ENCODE data around the gene PID1. TPM values are rescaled to one million over a fixed set of nuclear protein-coding genes. Genes with fewer than 3 reads are reported as not detected.

The PID1 gene
- total RNA-seq, 1 donor from 2014 or later = 1.4 TPM

DNA sequence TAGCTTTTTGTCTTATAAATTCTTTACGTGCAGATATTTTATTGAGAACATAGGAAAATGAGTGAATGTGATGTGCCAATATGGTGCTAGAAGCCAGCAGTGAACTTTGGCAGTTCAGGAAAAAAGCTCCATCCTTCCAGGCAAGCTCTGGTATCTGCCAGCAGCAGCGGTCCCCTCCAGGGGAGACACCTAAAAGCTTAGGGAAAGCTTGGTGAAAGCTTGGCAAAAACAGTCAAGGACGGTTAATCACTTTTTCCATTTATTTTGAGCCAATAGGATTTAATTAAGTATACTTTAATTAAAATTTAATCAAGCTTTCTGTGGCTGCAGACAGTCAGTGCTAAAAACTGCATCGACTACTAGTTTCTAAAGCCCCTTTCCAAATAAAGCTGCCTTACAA lies 60.4 kb downstream of the PID1 start:
- no peak for DNase-seq (ENCODE audit: low spot score)
- Mint-ChIP-seq H3K4me1 (peaks cover 4% of the 10 kb centered on the region), H3K9me3 (no peaks in the 10 kb centered on the region), H3K27ac (no peak overlapping the region), H3K36me3 (no peaks in the 10 kb centered on the region), H3K4me3 (no peak overlapping the region), H3K27me3 (ENCODE audit: insufficient read depth, low read depth) (no peaks in the 10 kb centered on the region)
- Histone ChIP-seq H3K4me1 (no peaks in the 10 kb centered on the region), H3K27me3 (no peaks in the 10 kb centered on the region), H4K20me1 (ENCODE audit: low read depth) (no peaks in the 10 kb centered on the region), H3K27ac (no peak overlapping the region), H3K4me3 (no peak overlapping the region), H3K9ac (no peak overlapping the region), H3K9me3 (ENCODE audit: low read depth) (no peaks in the 10 kb centered on the region), H3F3A (ENCODE audit: low read depth) (no peaks in the 10 kb centered on the region), H2AFZ (replicated peaks) (no peak overlapping the region), H3K4me2 (no peak overlapping the region), H3K79me2 (ENCODE audit: low read depth) (no peaks in the 10 kb centered on the region), H3K36me3 (no peaks in the 10 kb centered on the region)
- TF ChIP-seq, protein P1, sequence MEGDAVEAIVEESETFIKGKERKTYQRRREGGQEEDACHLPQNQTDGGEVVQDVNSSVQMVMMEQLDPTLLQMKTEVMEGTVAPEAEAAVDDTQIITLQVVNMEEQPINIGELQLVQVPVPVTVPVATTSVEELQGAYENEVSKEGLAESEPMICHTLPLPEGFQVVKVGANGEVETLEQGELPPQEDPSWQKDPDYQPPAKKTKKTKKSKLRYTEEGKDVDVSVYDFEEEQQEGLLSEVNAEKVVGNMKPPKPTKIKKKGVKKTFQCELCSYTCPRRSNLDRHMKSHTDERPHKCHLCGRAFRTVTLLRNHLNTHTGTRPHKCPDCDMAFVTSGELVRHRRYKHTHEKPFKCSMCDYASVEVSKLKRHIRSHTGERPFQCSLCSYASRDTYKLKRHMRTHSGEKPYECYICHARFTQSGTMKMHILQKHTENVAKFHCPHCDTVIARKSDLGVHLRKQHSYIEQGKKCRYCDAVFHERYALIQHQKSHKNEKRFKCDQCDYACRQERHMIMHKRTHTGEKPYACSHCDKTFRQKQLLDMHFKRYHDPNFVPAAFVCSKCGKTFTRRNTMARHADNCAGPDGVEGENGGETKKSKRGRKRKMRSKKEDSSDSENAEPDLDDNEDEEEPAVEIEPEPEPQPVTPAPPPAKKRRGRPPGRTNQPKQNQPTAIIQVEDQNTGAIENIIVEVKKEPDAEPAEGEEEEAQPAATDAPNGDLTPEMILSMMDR (IDR thresholded peaks at IDR 0.05) = no peak
- no peak for TF ChIP-seq EZH2 (IDR thresholded peaks at IDR 0.05)
- no peak for TF ChIP-seq EZH2phosphoT487 (IDR thresholded peaks at IDR 0.05)

DNA sequence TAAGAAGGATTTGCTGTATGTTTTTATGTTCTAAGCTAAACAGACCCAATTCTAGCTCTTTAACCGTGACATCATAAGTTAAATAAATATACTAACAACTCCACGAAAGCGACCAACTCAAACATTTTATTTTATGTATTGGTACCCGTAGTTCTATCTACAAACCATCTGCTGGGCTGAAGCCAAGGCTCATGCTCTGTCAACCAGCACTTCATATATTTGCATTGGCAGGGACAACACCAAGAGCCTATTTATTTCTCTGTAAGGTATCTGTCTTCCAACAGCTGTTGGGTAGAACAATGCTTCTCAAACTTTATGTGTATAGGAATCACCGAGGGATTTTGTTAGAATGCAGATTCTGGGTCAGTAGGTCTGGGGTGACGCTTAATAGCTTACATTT lies 64.5 kb downstream of the PID1 start:
- no peak overlapping the region for H3K27ac Mint-ChIP-seq
- Histone ChIP-seq H3K9me3 (ENCODE audit: low read depth) (no peaks in the 10 kb centered on the region), H4K20me1 (ENCODE audit: low read depth) (no peaks in the 10 kb centered on the region), H3F3A (ENCODE audit: low read depth) (no peaks in the 10 kb centered on the region), H3K79me2 (ENCODE audit: low read depth) (no peaks in the 10 kb centered on the region), H3K4me1 (no peaks in the 10 kb centered on the region), H3K27ac (no peak overlapping the region), H3K4me3 (no peak overlapping the region), H3K9ac (no peak overlapping the region), H3K36me3 (no peaks in the 10 kb centered on the region), H2AFZ (replicated peaks) (no peak overlapping the region), H3K27me3 (no peaks in the 10 kb centered on the region), H3K4me2 (no peak overlapping the region)
- H3K4me1 Mint-ChIP-seq = peaks cover 4% of the 10 kb centered on the region
- H3K9me3 Mint-ChIP-seq = no peaks in the 10 kb centered on the region
- TF ChIP-seq, protein P1 (IDR thresholded peaks at IDR 0.05) = no peak
- no peak for TF ChIP-seq EZH2phosphoT487 (IDR thresholded peaks at IDR 0.05)
- TF ChIP-seq EZH2 (IDR thresholded peaks at IDR 0.05) = no peak
- no peak overlapping the region for H3K4me3 Mint-ChIP-seq
- no peak for DNase-seq (ENCODE audit: low spot score)
- no peaks in the 10 kb centered on the region for H3K27me3 Mint-ChIP-seq (ENCODE audit: insufficient read depth, low read depth)
- no peaks in the 10 kb centered on the region for H3K36me3 Mint-ChIP-seq

DNA sequence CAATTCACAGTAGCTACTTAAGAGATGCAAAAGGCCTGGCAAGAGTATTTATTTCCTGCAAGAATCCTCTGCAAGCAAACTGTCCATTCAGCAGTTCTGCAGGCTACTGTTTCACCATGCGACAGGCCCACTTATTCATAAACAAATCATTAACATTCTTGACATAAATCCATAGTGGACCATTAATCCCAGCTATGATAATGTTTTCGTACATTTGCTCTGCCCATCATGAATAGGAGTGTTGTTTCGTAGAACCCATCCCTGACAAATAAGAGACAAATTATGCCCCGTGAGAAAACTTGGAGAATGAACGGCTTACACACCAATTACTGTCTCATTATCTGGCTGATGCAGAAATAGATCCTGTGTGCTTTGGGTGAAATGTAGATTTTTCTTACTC lies 65.4 kb downstream of the PID1 start:
- H3K36me3 Mint-ChIP-seq = no peaks in the 10 kb centered on the region
- no peak overlapping the region for H3K27ac ChIP-seq
- no peak overlapping the region for H3K9ac ChIP-seq
- H3K27me3 ChIP-seq = no peaks in the 10 kb centered on the region
- no peaks in the 10 kb centered on the region for H3K79me2 ChIP-seq (ENCODE audit: low read depth)
- H3F3A ChIP-seq (ENCODE audit: low read depth) = no peaks in the 10 kb centered on the region
- H3K36me3 ChIP-seq = no peaks in the 10 kb centered on the region
- no peak overlapping the region for H3K4me2 ChIP-seq
- H3K27me3 Mint-ChIP-seq (ENCODE audit: insufficient read depth, low read depth) = no peaks in the 10 kb centered on the region
- H4K20me1 ChIP-seq (ENCODE audit: low read depth) = no peaks in the 10 kb centered on the region
- H3K4me1 ChIP-seq = no peaks in the 10 kb centered on the region
- H3K9me3 Mint-ChIP-seq = no peaks in the 10 kb centered on the region
- H3K27ac Mint-ChIP-seq = no peak overlapping the region
- no peak overlapping the region for H2AFZ ChIP-seq (replicated peaks)
- H3K4me1 Mint-ChIP-seq = peaks cover 4% of the 10 kb centered on the region
- H3K4me3 ChIP-seq = no peak overlapping the region
- TF ChIP-seq EZH2 (IDR thresholded peaks at IDR 0.05) = no peak
- TF ChIP-seq EZH2phosphoT487 (IDR thresholded peaks at IDR 0.05) = no peak
- TF ChIP-seq, protein P1 (IDR thresholded peaks at IDR 0.05) = no peak
- DNase-seq (ENCODE audit: low spot score) = no peak
- no peaks in the 10 kb centered on the region for H3K9me3 ChIP-seq (ENCODE audit: low read depth)
- H3K4me3 Mint-ChIP-seq = no peak overlapping the region

Data from neural progenitor cell (in vitro differentiated cells).